K562 (cell line): ENCODE data around the gene APOM. TPM values are rescaled to one million over a fixed set of nuclear protein-coding genes. Genes with fewer than 3 reads are reported as not detected.

Source experiments
- BMI1 ChIP-seq: fragments of 150-350 bp; IDR thresholded peaks from 2 replicates; pipeline ENCODE4 v1.6.1; 2014; ENCODE audit warnings: low read length
- CBFA2T3 ChIP-seq: fragments of 450-650 bp; IDR thresholded peaks from 2 replicates; pipeline ENCODE4 v1.6.1; 2017
- CBFB ChIP-seq: sonication (generic); formaldehyde crosslinking; IDR thresholded peaks from 2 replicates; pipeline ENCODE4 v1.4.0; 2020; ENCODE audit warnings: mild to moderate bottlenecking, missing genetic modification reagents
- CBX3 ChIP-seq, 2 experiments: IDR thresholded peaks; 1 replicate in 1 of 2; 2 replicates in 1 of 2; pipeline ENCODE4 v1.6.1; 2012; ENCODE audit warnings: inconsistent platforms in 2 of 2, low read length in 2 of 2, borderline replicate concordance in 1 of 2, control low read depth in 1 of 2
- ELF2 ChIP-seq: fragments of 250-450 bp; sonication (Bioruptor Pico); IDR thresholded peaks from 2 replicates; pipeline ENCODE4 v1.5.0; 2021; ENCODE audit warnings: mild to moderate bottlenecking
- FOXJ3 ChIP-seq: sonication (generic); formaldehyde crosslinking; IDR thresholded peaks from 2 replicates; pipeline ENCODE4 v1.4.0; 2020; ENCODE audit warnings: mild to moderate bottlenecking, missing genetic modification reagents
- IFI16 ChIP-seq: fragments of 250-450 bp; sonication (Bioruptor Pico); IDR thresholded peaks from 2 replicates; pipeline ENCODE4 v2.1.2; 2022; ENCODE audit warnings: mild to moderate bottlenecking, inconsistent platforms
- ILF3 ChIP-seq: fragments of 450-650 bp; IDR thresholded peaks from 2 replicates; pipeline ENCODE4 v1.6.1; 2018; ENCODE audit warnings: antibody characterized with exemption, mild to moderate bottlenecking, moderate library complexity, borderline replicate concordance
- STAG1 ChIP-seq: sonication (generic); formaldehyde crosslinking; IDR thresholded peaks from 2 replicates; pipeline ENCODE4 v1.5.0; 2020; ENCODE audit warnings: missing genetic modification reagents, borderline replicate concordance
- STAT5B ChIP-seq: fragments of 250-450 bp; sonication (Bioruptor Pico); IDR thresholded peaks from 2 replicates; pipeline ENCODE4 v1.8.0; 2021; ENCODE audit warnings: mild to moderate bottlenecking, inconsistent platforms
- TCF7 ChIP-seq: sonication (generic); IDR thresholded peaks from 2 replicates; pipeline ENCODE4 v1.6.1; 2016; ENCODE audit warnings: antibody characterized with exemption, borderline replicate concordance
- TEAD2 ChIP-seq: fragments of 450-650 bp; IDR thresholded peaks from 2 replicates; pipeline ENCODE4 v1.6.1; 2016; ENCODE audit warnings: missing genetic modification characterization, control low read depth, missing compliant biosample characterization
- TSC22D4 ChIP-seq: fragments of 450-650 bp; IDR thresholded peaks from 2 replicates; pipeline ENCODE4 v1.6.1; 2016; ENCODE audit warnings: missing genetic modification characterization, missing biosample characterization, control low read depth
- ZBTB17 ChIP-seq: fragments of 450-650 bp; formaldehyde crosslinking; IDR thresholded peaks from 2 replicates; pipeline ENCODE4 v1.4.0; 2020; ENCODE audit warnings: mild to moderate bottlenecking
- ZC3H4 ChIP-seq: sonication (generic); formaldehyde crosslinking; IDR thresholded peaks from 2 replicates; pipeline ENCODE4 v1.9.0; 2021; ENCODE audit warnings: missing genetic modification reagents, borderline replicate concordance
- ZNF384 ChIP-seq: IDR thresholded peaks from 2 replicates; pipeline ENCODE4 v1.6.1; 2012; ENCODE audit warnings: low read depth, low read length, improper control_type of control experiment
- ZNF830 ChIP-seq: fragments of 250-450 bp; sonication (Bioruptor Pico); IDR thresholded peaks from 2 replicates; pipeline ENCODE4 v1.5.0; 2021; ENCODE audit warnings: mild to moderate bottlenecking
- polyA plus RNA-seq, 8 experiments: library from polyadenylated mRNA; depleted of rRNA in 4 of 8; stranded (reverse) in 5 of 8; unstranded in 3 of 8; fragments of >200 nt; fragmentation: Nextera tagmentation in 2 of 8; fragmentation: Illumina TruSeq in 1 of 8; extraction: Ambion mirVana in 2 of 8; extraction: Trizol in 1 of 8; gene quantifications; 2 replicates each; pipeline versions ENCODE4 v1.2.1 to v1.2.3, GENCODE V29; 2011 to 2014; ENCODE audit warnings: inconsistent platforms in 1 of 8, missing spikeins in 1 of 8
- total RNA-seq, 7 experiments: library from RNA; depleted of rRNA in 6 of 7; stranded (reverse); fragments of >200 nt in 6 of 7; fragmentation: Illumina TruSeq in 2 of 7; extraction: Trizol in 2 of 7; gene quantifications; 2 replicates each; pipeline versions ENCODE4 v1.2.1 to v1.2.3, GENCODE V29; 2011 to 2021; ENCODE audit warnings: low replicate concordance in 1 of 7
- TF ChIP-seq, protein P1 (sequence below): sonication (generic); formaldehyde crosslinking; IDR thresholded peaks from 2 replicates; pipeline ENCODE4 v1.8.0; 2023; ENCODE audit warnings: missing genetic modification reagents, mild to moderate bottlenecking, borderline replicate concordance
- TF ChIP-seq, protein P2 (sequence below), 2 experiments: IDR thresholded peaks in 1 of 2; conservative IDR thresholded peaks in 1 of 2; 2 replicates each; pipeline ENCODE4 v1.6.1; 2016; ENCODE audit warnings: low read depth in 2 of 2, mild to moderate bottlenecking in 1 of 2, missing compliant biosample characterization in 1 of 2, missing genetic modification characterization in 1 of 2, moderate library complexity in 1 of 2
- TF ChIP-seq, protein P3 (sequence below): fragments of 450-650 bp; IDR thresholded peaks from 2 replicates; pipeline ENCODE4 v1.6.1; 2016; ENCODE audit warnings: low read depth, mild to moderate bottlenecking, moderate library complexity

The APOM gene
- total and polyA plus RNA-seq, 9 of the 15 experiments (the other 6 are each of a cell fraction or from before 2014, with no cell fraction given): 5.7 to 24.3 (median 10.4) TPM

DNA sequence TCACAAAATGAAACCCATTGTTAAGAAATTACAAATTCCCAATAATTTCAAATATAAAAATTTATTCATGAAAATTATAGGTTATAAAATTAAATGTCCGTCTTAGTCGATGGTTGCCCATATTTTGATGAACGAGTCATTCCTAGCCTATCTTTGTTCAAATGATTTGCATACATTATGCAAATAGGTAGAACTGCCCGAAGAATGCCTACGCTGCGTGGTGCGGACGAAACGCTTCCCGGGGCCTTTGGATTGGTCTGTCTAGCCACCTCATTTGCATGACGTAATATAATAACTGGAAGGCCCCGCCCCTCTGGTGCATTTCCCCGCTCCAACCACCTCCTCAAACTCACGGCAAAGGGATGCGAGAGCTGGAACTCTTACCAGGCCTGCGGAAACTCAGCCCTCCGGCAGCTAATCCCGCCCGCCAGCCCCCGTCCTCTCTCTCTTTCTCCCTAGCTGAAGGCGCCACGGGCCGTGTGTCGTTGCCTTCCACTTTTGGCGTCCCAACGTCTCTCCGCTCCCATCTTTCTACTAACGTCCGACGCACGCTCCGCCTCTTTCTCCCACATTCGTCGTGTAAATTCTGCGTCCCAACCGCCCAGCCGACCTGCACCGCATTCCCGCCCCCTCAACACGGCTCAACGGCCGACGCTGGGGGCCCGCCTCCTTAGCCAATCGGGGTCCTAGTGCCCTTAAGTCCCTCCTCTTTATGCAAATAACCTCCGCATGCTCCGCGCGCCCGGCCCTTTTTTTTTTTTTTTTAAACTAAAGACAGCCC, 35.7 kb upstream of the APOM start (continued):
- TF ChIP-seq, protein P1, sequence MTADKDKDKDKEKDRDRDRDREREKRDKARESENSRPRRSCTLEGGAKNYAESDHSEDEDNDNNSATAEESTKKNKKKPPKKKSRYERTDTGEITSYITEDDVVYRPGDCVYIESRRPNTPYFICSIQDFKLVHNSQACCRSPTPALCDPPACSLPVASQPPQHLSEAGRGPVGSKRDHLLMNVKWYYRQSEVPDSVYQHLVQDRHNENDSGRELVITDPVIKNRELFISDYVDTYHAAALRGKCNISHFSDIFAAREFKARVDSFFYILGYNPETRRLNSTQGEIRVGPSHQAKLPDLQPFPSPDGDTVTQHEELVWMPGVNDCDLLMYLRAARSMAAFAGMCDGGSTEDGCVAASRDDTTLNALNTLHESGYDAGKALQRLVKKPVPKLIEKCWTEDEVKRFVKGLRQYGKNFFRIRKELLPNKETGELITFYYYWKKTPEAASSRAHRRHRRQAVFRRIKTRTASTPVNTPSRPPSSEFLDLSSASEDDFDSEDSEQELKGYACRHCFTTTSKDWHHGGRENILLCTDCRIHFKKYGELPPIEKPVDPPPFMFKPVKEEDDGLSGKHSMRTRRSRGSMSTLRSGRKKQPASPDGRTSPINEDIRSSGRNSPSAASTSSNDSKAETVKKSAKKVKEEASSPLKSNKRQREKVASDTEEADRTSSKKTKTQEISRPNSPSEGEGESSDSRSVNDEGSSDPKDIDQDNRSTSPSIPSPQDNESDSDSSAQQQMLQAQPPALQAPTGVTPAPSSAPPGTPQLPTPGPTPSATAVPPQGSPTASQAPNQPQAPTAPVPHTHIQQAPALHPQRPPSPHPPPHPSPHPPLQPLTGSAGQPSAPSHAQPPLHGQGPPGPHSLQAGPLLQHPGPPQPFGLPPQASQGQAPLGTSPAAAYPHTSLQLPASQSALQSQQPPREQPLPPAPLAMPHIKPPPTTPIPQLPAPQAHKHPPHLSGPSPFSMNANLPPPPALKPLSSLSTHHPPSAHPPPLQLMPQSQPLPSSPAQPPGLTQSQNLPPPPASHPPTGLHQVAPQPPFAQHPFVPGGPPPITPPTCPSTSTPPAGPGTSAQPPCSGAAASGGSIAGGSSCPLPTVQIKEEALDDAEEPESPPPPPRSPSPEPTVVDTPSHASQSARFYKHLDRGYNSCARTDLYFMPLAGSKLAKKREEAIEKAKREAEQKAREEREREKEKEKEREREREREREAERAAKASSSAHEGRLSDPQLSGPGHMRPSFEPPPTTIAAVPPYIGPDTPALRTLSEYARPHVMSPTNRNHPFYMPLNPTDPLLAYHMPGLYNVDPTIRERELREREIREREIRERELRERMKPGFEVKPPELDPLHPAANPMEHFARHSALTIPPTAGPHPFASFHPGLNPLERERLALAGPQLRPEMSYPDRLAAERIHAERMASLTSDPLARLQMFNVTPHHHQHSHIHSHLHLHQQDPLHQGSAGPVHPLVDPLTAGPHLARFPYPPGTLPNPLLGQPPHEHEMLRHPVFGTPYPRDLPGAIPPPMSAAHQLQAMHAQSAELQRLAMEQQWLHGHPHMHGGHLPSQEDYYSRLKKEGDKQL (CRISPR knock-in tag): no peak
- no peak for TF ChIP-seq CBFA2T3
- TF ChIP-seq STAG1: no peak
- no peak for TF ChIP-seq TSC22D4 (tag)
- peak in 1 of 2 experiments; percentile 58; a peak in 1 of 3 replicates for TF ChIP-seq CBX3 (IDR thresholded peaks at IDR 0.05; ENCODE audit: borderline replicate concordance in 1 of 2, low read length in 2 of 2)
- TF ChIP-seq ZNF384: peak; percentile 100
- TF ChIP-seq ZBTB17 (CRISPR knock-in tag): peak; percentile 53; the same call in 1 of the 2 replicates
- no peak for TF ChIP-seq ZC3H4 (CRISPR knock-in tag)
- peak; percentile 27; the same call in 1 of the 2 replicates for TF ChIP-seq BMI1
- TF ChIP-seq FOXJ3 (CRISPR knock-in tag): no peak
- TF ChIP-seq CBFB (CRISPR knock-in tag): no peak
- no peak for TF ChIP-seq STAT5B
- TF ChIP-seq IFI16 (CRISPR knock-in tag): no peak
- TF ChIP-seq, protein P2, sequence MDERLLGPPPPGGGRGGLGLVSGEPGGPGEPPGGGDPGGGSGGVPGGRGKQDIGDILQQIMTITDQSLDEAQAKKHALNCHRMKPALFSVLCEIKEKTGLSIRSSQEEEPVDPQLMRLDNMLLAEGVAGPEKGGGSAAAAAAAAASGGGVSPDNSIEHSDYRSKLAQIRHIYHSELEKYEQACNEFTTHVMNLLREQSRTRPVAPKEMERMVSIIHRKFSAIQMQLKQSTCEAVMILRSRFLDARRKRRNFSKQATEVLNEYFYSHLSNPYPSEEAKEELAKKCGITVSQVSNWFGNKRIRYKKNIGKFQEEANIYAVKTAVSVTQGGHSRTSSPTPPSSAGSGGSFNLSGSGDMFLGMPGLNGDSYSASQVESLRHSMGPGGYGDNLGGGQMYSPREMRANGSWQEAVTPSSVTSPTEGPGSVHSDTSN (CRISPR knock-in tag; IDR thresholded peaks at IDR 0.05; ENCODE audit: low read depth): no peak
- TF ChIP-seq, protein P2 (tag; conservative IDR thresholded peaks at IDR 0.05; ENCODE audit: low read depth): no peak
- peak; percentile 75; the same call in 1 of the 2 replicates for TF ChIP-seq ZNF830 (CRISPR knock-in tag)
- no peak; the same call in 1 of the 2 replicates for TF ChIP-seq TCF7
- no peak for TF ChIP-seq TEAD2 (tag)
- TF ChIP-seq, protein P3, sequence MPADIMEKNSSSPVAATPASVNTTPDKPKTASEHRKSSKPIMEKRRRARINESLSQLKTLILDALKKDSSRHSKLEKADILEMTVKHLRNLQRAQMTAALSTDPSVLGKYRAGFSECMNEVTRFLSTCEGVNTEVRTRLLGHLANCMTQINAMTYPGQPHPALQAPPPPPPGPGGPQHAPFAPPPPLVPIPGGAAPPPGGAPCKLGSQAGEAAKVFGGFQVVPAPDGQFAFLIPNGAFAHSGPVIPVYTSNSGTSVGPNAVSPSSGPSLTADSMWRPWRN: 0 out of 2 replicates have a peak, but pooled peaks have one; percentile 22
- no peak for TF ChIP-seq ILF3
- no peak for TF ChIP-seq ELF2 (CRISPR knock-in tag)
